K562 (cell line): ENCODE data around the gene SORT1. TPM values are rescaled to one million over a fixed set of nuclear protein-coding genes. Genes with fewer than 3 reads are reported as not detected.

Source experiments
- DMBX1 ChIP-seq: fragments of 250-450 bp; sonication (Bioruptor Pico); IDR thresholded peaks from 2 replicates; pipeline ENCODE4 v1.8.0; 2022; ENCODE audit warnings: inconsistent platforms, mild to moderate bottlenecking, moderate library complexity, borderline replicate concordance
- ERF ChIP-seq: fragments of 450-650 bp; formaldehyde crosslinking; IDR thresholded peaks from 2 replicates; pipeline ENCODE4 v1.4.0; 2020; ENCODE audit warnings: mild to moderate bottlenecking, mixed read lengths
- HSF4 ChIP-seq: fragments of 250-450 bp; sonication (Bioruptor Pico); IDR thresholded peaks from 2 replicates; pipeline ENCODE4 v2.1.2; 2022; ENCODE audit warnings: mild to moderate bottlenecking, moderate library complexity, borderline replicate concordance
- MITF ChIP-seq: IDR thresholded peaks from 2 replicates; pipeline ENCODE4 v1.6.1; 2014; ENCODE audit warnings: antibody characterized with exemption
- NEUROD1 ChIP-seq: fragments of 150-350 bp; IDR thresholded peaks from 2 replicates; pipeline ENCODE4 v1.6.1; 2014; ENCODE audit warnings: borderline replicate concordance, low read length, low read depth; ENCODE audit not compliant: partially characterized antibody
- POLR2AphosphoS2 ChIP-seq: IDR thresholded peaks from 2 replicates; pipeline ENCODE4 v1.6.1; 2012; ENCODE audit warnings: low read length, improper control_type of control experiment
- PRMT5 ChIP-seq: sonication (generic); formaldehyde crosslinking; IDR thresholded peaks from 2 replicates; pipeline ENCODE4 v1.5.0; 2020; ENCODE audit warnings: missing genetic modification reagents
- SRF ChIP-seq, 2 experiments: fragments of 250-450, 450-650 bp in 1 of 2; sonication (Bioruptor Pico) in 1 of 2; sonication (generic) in 1 of 2; formaldehyde crosslinking; IDR thresholded peaks; 2 replicates each; pipeline versions ENCODE4 v1.5.0 to v1.5.1; 2020 to 2022; ENCODE audit warnings: mild to moderate bottlenecking in 1 of 2, missing genetic modification reagents in 1 of 2
- STAG1 ChIP-seq: sonication (generic); formaldehyde crosslinking; IDR thresholded peaks from 2 replicates; pipeline ENCODE4 v1.5.0; 2020; ENCODE audit warnings: missing genetic modification reagents, borderline replicate concordance
- TCF7L2 ChIP-seq: fragments of 150-350 bp; IDR thresholded peaks from 2 replicates; pipeline ENCODE4 v1.6.1; 2016; ENCODE audit warnings: low read depth, mild to moderate bottlenecking, low read length, moderate library complexity
- TEAD1 ChIP-seq, 2 experiments: fragments of 450-650 bp in 1 of 2; sonication (generic) in 1 of 2; formaldehyde crosslinking; IDR thresholded peaks; 2 replicates each; pipeline versions ENCODE4 v1.4.0 to v1.8.0; 2020 to 2022; ENCODE audit warnings: mild to moderate bottlenecking in 2 of 2, missing genetic modification reagents in 1 of 2
- WHSC1 ChIP-seq: IDR thresholded peaks from one replicate; pipeline ENCODE4 v1.6.1; 2012; ENCODE audit warnings: low read length, control low read depth, inconsistent platforms
- ZBTB1 ChIP-seq: sonication (generic); formaldehyde crosslinking; IDR thresholded peaks from 2 replicates; pipeline ENCODE4 v1.8.1; 2023; ENCODE audit warnings: missing genetic modification reagents, low read depth, mild to moderate bottlenecking, borderline replicate concordance
- ZNF274 ChIP-seq: IDR thresholded peaks from 2 replicates; pipeline ENCODE4 v1.6.1; 2011; ENCODE audit warnings: low read depth, mild to moderate bottlenecking, low read length, moderate library complexity, borderline replicate concordance
- ZNF583 ChIP-seq: fragments of 250-450 bp; sonication (Bioruptor Pico); IDR thresholded peaks from 2 replicates; pipeline ENCODE4 v1.4.0; 2020
- polyA plus RNA-seq, 8 experiments: library from polyadenylated mRNA; depleted of rRNA in 4 of 8; stranded (reverse) in 5 of 8; unstranded in 3 of 8; fragments of >200 nt; fragmentation: Nextera tagmentation in 2 of 8; fragmentation: Illumina TruSeq in 1 of 8; extraction: Ambion mirVana in 2 of 8; extraction: Trizol in 1 of 8; gene quantifications; 2 replicates each; pipeline versions ENCODE4 v1.2.1 to v1.2.3, GENCODE V29; 2011 to 2014; ENCODE audit warnings: inconsistent platforms in 1 of 8, missing spikeins in 1 of 8
- total RNA-seq, 7 experiments: library from RNA; depleted of rRNA in 6 of 7; stranded (reverse); fragments of >200 nt in 6 of 7; fragmentation: Illumina TruSeq in 2 of 7; extraction: Trizol in 2 of 7; gene quantifications; 2 replicates each; pipeline versions ENCODE4 v1.2.1 to v1.2.3, GENCODE V29; 2011 to 2021; ENCODE audit warnings: low replicate concordance in 1 of 7
- TF ChIP-seq, protein P1 (sequence below): fragments of 450-650 bp; IDR thresholded peaks from 2 replicates; pipeline ENCODE4 v1.6.1; 2017; ENCODE audit warnings: antibody characterized with exemption, mild to moderate bottlenecking
- TF ChIP-seq, protein P2 (sequence below): fragments of 250-450 bp; sonication (Bioruptor Pico); IDR thresholded peaks from 2 replicates; pipeline ENCODE4 v1.4.0; 2020; ENCODE audit warnings: mild to moderate bottlenecking, moderate library complexity

Gene SORT1
- total and polyA plus RNA-seq, 9 of the 15 experiments (the other 6 are each of a cell fraction or from before 2014, with no cell fraction given) = 27.4 to 112 (median 65.0) TPM

DNA sequence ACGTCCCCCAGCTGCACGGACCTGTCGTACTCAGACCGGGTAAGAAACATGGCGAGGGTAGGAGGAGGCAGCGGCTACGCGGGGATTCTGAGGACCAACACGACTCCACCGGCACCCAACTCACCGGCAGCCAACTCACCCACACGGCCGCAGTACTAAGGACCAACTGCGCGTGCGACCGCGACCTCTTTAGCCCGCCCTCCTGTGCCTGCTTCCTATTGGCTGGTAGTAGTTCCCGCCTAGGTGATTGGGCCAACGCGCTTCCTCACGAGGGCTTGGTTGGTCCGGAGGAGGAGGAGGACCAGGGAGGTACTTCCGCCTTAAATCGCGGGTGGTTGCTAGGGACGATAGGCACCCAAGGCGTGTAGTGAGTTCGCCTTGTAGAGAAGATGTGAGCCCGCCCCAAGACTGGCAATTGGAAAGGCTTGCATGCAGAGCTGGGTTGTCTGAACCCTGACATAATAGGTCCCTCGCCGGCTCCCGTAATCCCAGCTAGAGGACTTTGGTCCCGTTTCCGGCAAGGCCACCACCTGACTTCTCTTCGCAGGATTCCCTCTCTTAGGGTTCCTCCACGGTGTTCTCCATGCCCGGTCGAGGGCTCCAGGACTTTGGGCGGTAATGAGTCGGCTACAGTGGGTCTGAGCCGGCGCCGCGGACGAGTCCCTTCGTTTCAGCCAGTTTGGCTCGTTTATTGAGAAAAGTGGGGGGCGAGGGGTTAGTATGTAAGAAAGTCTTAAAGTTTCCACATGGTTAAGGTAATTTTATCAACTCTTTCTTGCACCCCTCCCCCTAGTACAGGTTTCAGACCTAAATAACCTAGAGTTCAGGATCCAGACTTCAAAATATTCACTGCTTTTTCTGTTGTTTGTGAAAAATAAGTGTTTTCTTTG is 28.8 kb upstream of the SORT1 start, which contains the start of gene PSMA5 (continued):
- TF ChIP-seq STAG1 (CRISPR knock-in tag) (no peak), TEAD1 (CRISPR knock-in tag; IDR thresholded peaks at IDR 0.05) (0 out of 4 replicates have a peak, but pooled peaks of 1 of the 2 experiments have one; percentile 26), PRMT5 (CRISPR knock-in tag) (no peak), DMBX1 (CRISPR knock-in tag) (no peak), TCF7L2 (no peak), ZNF274 (no peak), SRF (CRISPR knock-in tag; IDR thresholded peaks at IDR 0.05) (peak in 1 of 2 experiments; percentile 62; a peak in 2 of 4 replicates), POLR2AphosphoS2 (peak; percentile 75; the same call in 1 of the 2 replicates), ZBTB1 (CRISPR knock-in tag) (no peak; the same call in 1 of the 2 replicates), NEUROD1 (peak; percentile 95), HSF4 (CRISPR knock-in tag) (no peak), MITF (no peak), WHSC1 (no peak), ZNF583 (CRISPR knock-in tag) (0 out of 2 replicates have a peak, but pooled peaks have one; percentile 26), ERF (0 out of 2 replicates have a peak, but pooled peaks have one; percentile 51)
- TF ChIP-seq, protein P1, sequence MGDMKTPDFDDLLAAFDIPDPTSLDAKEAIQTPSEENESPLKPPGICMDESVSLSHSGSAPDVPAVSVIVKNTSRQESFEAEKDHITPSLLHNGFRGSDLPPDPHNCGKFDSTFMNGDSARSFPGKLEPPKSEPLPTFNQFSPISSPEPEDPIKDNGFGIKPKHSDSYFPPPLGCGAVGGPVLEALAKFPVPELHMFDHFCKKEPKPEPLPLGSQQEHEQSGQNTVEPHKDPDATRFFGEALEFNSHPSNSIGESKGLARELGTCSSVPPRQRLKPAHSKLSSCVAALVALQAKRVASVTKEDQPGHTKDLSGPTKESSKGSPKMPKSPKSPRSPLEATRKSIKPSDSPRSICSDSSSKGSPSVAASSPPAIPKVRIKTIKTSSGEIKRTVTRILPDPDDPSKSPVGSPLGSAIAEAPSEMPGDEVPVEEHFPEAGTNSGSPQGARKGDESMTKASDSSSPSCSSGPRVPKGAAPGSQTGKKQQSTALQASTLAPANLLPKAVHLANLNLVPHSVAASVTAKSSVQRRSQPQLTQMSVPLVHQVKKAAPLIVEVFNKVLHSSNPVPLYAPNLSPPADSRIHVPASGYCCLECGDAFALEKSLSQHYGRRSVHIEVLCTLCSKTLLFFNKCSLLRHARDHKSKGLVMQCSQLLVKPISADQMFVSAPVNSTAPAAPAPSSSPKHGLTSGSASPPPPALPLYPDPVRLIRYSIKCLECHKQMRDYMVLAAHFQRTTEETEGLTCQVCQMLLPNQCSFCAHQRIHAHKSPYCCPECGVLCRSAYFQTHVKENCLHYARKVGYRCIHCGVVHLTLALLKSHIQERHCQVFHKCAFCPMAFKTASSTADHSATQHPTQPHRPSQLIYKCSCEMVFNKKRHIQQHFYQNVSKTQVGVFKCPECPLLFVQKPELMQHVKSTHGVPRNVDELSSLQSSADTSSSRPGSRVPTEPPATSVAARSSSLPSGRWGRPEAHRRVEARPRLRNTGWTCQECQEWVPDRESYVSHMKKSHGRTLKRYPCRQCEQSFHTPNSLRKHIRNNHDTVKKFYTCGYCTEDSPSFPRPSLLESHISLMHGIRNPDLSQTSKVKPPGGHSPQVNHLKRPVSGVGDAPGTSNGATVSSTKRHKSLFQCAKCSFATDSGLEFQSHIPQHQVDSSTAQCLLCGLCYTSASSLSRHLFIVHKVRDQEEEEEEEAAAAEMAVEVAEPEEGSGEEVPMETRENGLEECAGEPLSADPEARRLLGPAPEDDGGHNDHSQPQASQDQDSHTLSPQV = peak; percentile 57
- TF ChIP-seq, protein P2, sequence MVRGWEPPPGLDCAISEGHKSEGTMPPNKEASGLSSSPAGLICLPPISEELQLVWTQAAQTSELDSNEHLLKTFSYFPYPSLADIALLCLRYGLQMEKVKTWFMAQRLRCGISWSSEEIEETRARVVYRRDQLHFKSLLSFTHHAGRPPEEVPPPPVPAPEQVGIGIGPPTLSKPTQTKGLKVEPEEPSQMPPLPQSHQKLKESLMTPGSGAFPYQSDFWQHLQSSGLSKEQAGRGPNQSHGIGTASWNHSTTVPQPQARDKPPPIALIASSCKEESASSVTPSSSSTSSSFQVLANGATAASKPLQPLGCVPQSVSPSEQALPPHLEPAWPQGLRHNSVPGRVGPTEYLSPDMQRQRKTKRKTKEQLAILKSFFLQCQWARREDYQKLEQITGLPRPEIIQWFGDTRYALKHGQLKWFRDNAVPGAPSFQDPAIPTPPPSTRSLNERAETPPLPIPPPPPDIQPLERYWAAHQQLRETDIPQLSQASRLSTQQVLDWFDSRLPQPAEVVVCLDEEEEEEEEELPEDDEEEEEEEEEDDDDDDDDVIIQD (CRISPR knock-in tag) = no peak
